Myocyte (in vitro differentiated cells): ENCODE measurements around the gene PTGDS. TPM values are rescaled to one million over a fixed set of nuclear protein-coding genes. Genes with fewer than 3 reads are reported as not detected.
A peak's percentile ranks its signal among the peaks of the same experiment; 100 is the strongest.

Experiments
- DNase-seq: peaks from one replicate; pipeline ENCODE4 v3.0.0-alpha.2; 2012; ENCODE audit warnings: low read depth
- total RNA-seq: library from RNA; depleted of rRNA; stranded (reverse); fragments of >200 nt; gene quantifications from 2 replicates; pipeline ENCODE4 v1.2.3, GENCODE V29; 2014

The PTGDS gene
- total RNA-seq, 1 donor from 2014 or later = 126 TPM

DNA sequence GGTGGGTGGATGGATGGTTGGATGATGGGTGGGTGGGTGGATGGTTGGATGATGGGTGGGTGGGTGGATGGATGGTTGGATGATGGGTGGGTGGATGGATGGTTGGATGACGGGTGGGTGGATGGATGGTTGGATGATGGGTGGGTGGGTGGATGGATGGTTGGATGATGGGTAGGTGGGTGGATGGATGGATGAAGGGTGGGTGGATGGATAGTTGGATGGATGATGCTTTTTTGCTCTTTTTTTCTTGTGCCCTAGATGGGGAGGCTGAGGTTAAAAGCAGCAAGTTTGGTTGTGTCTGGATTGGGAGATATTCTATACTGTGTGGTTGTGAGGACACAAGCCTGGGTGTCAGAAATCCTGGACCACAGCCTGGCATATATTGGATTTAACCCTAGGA lies 19.8 kb upstream of the PTGDS start:
- no peak for DNase-seq

DNA sequence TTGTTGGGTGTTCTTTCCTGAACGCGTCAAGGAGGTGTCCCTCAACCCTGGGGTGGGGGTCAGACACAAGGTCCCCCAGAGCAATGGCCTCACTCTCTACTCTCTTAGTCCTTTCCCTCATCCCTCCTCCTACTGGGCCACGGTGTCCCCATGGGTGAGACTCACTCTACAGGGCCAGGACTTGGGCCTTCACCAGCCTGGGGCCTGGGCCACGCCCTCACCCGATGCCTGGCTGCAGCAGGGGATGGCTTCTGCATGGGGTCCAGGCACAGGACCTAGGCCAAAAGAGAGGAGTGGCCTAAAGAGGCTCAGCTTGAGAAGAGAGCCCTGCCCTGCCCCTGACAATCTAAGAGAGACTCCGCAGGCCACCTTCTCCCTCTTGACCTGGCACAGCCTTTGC lies 19.4 kb upstream of the PTGDS start:
- DNase-seq = no peak

DNA sequence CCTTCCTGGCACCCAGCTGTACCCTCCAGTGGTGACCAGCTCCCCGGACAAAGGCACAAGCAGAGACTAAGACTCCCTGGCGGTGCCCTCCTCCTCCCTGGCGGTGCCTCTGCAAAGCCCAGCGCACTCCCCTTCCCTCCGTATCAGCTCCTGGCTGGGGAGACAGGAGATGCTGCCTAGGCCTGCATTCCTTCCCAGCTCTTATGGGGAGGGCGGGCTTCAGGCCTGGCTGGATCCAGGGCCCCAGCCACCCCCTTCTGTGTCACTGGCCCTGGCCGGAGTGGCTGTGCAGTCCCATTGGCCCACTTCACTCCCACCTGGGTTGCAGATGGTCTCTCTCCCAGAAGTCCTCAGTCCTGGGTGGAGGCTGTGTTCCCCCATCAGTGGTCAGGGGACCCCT lies 18.8 kb upstream of the PTGDS start:
- DNase-seq = no peak

DNA sequence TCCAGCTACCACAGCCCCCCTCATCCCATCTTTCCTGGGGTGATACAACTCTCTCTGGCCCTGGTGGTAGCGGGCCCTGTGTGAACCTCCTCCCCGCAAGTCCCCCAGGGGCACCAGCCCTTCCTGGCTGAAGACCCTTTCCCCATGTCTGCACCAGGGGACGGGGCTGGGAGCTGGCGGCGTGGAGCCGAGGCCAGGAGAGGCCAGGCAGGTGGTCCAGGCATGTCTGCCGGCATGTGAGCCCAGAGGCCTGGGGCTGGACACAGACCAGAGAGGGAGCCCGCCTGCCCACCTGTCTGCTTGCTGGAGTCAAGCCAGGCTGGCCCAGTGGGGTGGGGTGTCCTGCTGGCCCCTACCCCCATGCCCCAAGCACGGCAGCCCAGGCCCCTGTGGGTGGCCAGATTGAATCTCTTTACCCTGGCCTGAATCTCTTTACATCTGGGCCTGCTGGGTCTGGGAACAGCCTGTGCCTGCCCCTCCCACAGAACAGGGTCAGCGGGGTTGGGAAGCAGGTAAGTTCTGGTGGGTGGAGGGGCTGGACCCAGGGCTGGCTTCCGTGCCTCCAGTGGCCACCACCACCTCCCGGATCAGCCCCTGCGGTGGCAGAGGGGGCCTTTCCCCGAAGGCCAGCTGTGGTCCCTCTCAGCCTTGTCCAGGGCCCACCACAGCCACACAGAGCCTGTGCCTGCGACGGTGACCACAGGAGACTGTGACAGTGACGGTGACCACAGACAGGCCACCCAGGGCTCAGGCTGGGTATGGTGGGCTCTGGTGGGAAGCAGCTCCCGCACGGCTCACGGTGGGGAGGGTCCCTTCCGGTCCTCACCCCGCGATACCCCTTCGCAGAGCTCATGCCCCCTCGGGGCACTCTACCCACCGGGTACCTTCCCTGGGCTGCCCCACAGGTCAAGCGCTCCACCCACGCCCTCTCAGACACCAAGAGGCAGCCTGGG lies 18.1 kb upstream of the PTGDS start:
- no peak for DNase-seq

DNA sequence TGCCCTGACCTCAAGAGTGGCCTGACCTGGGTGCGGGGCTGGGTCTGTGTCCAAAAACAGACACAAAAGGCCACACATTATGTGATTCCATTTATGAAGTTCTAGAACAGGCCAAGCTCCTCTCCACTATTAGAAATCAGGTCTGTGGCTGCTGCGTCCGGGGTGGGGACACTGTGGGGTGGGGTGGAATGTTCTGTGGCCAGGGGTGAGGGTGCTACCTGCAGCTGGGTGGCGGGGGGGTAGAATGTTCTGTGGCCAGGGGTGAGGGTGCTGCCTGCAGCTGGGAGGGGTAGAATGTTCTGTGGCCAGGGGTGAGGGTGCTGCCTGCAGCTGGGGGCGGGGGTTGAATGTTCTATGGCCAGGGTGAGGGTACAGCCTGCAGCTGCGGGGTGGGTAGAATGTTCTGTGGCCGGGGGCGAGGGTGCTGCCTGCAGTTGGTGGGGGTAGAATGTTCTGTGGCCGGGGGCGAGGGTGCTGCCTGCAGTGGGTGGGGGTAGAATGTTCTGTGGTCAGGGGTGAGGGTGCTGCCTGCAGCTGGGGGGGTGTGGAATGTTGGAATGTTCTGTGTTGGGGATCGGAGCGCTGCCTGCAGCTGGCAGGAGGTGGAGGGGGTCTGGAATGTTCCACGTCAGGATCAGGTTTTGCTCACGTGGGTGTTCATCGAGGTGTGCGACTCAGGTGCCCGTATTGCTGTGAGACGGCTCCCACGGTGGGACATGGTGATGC lies 16.9 kb upstream of the PTGDS start:
- peak; percentile 39 for DNase-seq

DNA sequence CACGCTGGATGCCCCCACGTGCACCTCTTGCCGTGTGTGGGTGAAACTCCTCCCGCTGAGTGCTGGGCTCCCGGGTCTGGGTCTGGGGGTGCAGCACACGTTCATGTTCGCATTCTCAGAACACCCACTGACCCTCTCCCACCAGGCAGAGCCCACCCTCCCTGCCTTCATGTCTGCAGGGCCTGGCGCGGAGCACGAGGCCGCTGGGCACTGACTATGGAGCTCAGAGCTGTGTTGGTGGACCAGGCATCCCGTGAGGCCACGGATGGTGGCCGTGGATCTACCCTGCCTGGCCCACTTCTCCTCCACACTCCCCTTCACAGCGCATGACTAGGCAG lies 16.4 kb upstream of the PTGDS start:
- DNase-seq = no peak

DNA sequence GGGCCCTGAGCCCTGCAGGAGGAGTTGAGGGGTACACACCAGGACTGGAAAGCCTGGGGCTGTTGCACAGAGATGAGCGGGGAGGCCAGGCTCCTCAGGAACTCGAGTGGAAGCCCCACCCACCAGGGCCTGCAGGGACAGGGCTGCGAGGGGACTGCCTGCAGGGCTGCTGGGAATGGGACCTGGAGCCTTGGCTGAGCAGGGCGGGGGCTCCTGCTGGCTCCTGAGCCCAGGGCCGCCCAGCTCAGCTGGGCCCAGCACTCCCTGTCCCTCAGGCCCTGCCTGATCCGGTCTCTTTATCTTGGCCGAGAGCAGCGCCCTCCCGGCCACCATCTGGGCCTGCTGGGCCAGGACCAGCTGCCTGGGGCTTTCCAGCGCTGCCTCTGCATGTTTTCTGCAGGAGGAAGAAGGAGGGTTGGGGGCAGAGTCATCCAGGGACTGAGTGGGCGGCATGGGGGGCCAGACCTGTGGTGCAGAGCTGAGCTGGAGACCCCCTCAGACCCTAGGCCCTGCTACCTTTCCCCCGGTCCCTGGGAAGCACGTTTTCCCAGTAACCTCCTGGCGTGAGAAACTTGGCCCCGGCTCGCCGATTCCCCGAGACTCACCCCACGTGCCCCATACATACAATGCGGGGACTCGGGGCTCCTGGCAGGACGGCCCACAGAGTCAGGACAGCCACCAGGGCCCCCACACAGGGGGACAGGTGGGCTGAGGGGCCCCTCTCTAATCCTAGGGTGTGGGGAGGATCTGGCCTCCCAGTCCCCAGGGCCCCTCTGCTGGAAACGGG lies 15.8 kb upstream of the PTGDS start:
- no peak for DNase-seq

DNA sequence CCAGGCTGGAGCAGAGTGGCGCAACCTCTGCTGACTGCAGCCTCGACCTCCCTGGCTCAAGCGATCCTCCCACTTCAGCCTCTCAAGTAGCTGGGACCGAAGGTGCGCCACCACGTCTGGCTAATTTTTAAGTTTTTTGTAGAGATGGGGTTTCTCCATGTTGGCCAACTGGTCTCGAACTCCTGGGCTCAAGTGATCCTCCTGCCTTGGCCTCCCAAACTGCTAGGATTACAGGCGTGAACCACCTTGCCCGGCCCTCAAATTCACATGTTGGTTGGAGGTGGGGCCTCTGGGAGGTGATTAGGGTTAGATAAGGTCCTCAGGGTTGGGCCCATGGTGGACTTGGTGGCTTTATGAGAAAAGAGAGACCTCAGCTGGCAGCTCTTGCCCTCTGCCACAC lies 15.1 kb upstream of the PTGDS start:
- DNase-seq = no peak

DNA sequence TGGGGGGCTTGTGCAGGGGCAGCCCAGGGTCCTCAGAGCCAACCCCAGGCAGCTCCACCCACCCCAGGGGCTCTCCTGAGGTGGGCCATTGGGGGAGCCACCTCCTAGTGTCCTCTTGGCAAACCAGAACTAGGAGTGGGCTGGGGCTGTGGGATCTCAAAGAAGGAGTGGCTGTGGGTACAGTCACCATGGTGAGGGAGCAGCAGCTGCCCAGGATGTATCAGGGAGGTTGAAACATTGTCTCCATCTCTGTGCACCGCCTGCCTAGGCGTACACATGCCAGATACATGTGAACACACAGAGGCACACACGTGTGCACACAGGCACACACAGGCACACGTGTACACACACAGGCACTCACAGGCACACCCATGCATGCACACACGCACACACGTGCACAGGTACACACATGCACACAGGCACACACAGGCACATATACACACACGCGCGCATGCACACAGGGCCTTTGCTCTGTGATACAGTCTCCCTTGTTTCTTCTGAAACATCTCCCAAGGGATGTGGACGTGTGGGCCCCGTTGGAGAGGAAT lies 14.5 kb upstream of the PTGDS start:
- DNase-seq = peak; percentile 59

DNA sequence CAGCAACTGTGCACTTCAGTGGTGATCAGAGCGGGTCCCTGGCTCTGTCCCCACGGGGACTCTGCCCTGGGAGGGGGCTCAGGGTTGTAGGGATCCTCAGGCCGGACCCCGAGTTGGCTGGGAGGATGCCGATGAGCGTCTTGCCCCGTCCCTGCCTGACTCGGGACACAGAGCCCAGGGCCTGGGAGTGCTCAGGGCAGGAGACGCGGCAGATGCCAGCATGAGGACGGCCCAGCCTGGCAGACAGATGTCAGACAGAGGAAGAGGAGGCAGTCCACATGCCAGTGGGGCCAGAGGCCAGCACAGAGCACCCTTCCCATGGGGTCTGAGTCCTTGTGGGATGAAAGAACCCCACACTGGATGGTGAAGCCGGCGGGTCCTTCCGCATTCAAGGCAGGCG lies 14.0 kb upstream of the PTGDS start:
- no peak for DNase-seq

DNA sequence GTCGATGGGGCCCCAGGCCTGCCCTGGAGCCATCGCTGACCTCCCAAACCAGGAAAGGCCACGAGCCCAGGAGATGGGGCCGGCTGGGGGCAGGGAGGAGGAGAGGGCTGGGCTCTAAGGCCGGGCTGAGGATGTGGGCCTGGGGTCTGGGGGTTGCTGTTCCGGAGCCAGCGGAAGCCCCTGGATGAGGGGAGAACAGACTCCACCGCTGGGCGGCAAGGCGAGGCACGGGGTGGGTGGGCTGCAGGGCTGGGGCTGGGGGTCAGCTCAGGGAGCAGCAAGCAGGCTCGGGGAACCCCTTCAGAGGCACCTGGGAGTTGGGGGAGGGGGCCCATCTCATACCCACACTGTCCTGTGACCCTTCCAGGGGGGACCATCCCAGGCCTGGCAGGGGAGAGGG lies 13.6 kb upstream of the PTGDS start:
- DNase-seq = no peak

DNA sequence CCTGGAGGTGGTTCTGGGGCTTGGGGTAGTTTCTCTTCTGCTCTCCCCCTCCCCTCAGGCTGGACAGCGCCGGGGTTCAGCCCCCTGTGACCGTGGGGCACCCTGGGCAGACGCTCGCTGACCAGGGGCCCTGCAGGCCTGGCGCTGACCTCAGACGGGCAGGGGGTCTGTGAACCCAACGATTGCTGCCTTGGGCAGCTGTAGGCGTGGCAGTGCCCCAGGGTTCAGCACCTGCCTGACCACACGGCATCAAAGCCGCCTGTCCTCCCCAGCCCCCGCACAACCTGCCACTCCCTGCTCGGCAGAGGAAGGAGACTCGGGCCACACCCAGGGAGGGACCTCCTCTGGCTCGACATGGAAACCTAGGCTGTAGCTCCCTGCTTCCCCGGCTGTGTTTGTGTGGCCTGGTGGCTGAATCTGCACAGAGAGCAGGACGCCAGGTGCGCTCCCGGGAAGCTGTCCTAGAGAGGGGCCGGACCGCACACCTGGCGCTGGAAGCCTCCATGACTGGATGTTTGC lies 13.1 kb upstream of the PTGDS start:
- DNase-seq = no peak

DNA sequence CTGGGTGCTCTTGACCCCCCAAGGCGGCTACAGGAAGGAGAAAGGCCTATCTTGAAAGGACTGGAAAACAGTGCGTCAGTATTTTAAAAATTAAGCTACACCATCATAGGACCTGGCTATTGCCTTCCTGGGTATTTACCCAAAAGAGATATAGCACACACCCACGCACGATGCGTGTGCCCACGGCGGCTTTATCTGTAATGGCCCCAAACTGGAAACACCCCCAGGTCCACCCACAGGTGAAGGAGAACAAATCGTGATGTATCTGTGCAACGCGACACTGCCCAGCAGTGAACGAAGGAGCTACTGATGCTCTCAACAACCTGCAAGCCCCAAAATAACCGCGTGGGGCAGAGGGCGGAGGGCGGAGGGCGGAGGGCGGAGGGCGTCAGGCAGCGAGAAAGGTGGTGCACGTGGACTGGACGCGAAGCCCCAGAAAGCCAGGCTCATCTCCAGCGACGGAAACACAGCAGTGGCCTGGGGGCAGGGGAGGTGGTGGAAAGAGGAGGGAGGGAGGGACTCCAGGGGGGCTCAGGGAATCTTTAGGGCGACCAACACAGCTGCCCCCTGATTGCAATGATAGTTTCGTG lies 12.4 kb upstream of the PTGDS start:
- DNase-seq = no peak

DNA sequence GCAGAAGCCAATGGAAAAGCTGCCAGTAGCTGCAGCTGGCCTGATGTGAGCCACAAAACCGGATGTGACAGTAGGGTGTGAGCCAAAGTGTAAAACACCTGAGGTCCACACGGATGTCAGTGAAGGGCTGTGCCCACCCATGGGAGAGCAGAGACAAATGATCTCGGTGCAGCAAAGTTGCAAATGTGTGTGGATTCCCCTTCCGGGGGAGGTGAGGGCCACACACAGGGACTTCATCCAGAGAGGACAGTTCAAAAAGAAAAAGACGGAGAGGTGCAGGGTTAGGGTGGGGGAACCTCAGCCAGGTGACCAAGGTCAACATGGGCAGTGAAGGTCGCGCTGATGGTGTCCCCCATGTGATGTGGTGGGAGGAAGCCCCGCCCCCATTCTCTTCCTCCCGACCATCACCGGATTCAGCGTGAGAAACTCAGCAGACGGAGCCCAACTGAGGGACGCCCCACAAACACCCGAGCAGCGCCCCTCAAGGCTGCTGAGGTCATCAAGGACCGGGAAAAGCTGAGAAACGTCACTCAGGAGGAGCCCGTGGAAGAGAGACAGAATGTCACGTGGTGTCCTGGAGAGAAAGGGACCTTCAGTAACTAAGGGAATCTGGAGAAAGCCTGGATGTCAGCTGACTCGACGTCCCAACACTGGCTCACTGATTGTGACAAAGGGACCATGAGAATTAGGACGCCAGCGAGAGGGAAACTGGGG lies 11.4 kb upstream of the PTGDS start:
- no peak for DNase-seq

DNA sequence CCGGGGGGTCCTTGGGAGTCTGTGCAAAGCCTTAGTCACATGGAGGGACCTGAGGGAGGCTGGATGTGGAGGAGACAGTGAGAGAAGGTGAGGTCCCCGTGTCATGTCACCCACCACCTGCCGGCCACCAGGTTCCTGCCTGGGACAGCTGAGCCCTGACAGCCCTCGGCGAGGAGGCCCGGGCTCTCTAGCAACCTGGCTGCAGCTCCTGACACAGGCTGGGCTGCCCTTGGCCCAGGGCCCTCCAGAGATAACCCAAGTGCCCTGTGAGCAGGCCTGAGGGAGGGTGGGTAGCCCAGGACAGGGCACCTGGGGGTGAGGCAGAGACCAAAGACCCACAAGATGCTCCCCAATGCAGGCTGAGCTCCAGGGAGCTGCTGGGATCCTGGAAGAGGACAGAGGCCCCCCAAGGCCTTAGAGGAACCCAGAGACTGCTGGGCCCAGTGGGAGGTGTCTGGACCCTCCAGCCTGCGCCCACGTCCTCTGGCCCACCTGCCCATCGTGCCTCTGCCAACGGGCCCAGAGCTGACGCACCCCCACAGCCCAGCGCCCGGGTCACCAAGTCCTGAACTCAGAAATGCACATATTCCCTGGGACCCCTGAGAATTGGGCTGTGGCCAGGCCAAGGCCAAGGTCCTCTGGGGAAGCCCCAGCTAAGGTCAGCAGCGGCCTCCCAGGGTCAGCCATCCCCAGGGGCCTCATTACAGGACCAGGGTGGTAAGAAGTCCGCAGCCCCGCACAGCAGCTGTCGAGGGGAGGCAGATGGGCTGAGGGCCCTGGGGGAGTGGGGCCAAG lies 8.8 kb upstream of the PTGDS start:
- DNase-seq = no peak

DNA sequence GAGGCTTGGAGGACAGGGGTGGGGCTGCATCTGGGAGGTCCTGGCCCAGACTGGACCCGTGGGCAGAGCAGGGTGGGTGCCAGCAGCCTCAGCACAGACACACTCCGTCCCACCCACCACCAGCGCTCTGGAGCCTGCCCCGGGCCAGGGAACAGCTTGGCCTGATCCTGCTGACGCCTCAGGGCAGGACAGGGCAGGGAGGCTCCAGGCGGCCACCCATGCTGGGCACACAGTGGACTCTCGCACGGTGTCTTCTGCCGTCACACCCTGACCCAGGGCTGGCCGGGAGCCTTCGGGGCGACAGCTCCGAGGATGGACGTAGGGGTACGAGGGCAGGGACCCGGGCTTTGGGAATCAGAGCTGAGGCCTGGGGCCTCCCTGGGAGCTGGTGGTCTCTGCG lies 8.2 kb upstream of the PTGDS start:
- no peak for DNase-seq

DNA sequence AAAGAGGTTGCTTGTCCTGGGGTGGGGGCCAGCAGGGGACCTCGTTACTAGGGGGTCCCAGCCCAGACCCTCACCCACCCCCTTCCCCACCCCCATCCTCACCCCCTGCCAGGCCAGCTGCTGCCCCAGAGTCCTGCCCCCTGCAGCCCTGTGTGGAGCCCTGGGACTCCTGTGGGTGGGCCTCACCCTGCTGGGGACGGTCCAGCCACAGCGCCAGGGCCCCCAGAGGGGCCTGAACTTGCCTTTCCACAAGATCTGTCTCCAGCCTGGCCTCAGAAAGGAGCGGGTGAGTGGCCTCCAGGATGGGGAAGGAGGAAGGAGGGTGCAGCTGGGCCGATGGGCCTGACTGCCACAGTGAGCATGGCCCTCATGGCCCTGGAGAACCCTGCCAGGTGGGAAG lies 7.5 kb upstream of the PTGDS start:
- no peak for DNase-seq

DNA sequence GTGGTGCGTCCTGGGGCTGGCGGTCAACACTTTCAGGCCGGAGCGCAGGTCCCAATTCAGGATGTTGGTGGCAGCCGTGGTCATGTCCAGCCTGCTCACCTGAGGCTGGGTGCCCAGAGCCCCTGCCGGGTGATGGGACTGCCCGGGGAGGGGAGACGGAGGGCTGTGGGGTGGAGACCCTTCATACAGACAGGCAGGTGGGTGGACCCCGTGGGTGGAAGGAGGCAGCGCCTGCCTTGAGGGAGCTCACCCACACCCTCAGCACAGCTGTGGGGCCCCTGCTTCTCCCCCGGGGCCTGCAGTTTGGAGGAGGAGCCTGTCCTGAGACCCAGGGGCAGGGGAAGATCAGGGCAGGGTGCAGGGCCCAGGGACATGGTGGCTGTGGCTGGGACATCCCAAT lies 6.9 kb upstream of the PTGDS start:
- no peak for DNase-seq

DNA sequence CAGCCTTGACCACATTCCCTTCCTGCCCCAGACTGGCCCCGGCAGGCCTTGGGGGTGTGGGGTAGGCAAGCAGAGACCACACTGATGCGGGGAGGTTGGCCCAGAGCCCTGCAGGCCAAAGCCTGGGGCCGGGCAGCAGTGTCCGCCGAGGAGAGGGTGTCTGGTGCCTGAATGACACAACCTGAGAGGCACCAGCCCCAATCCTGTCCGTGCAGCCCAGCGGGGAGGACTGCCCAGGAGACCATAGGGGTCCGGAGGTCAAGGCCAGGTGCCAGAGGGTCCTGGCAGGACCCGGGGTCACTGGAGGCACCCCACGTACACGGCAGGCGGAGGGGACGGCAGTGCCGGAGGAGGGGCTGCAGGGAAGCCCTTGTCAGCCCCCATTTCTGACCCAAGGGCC lies 5.6 kb upstream of the PTGDS start:
- DNase-seq = no peak

DNA sequence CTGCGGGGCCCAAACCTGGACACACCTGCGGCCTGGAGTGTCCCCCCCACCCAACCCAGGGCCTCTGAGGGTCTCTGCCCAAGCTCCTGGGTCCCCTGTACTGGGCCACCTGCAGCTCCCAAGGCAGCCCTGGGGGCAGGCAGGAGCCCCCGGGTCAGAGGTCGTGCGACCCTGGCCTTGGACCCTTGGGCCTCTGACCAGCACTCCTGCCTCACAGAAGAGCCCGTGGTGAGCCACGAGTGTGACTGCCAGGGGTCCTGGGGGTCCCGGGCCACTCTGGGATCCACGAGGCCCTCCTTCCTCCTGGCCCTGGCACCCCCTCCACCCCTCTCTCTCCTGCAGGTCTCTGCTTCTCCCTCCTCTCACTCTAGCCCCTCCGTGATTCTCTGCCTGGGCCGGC lies 5.0 kb upstream of the PTGDS start:
- no peak for DNase-seq
